GM21360 (cell line): Measurements from ENCODE around the gene NRXN3.

ENCODE experiments used
- ATAC-seq: cut with Tn5 transposase; IDR thresholded peaks from one replicate; pipeline ENCODE4 v1.9.1; 2021; ENCODE audit warnings: mild to moderate bottlenecking, moderate library complexity; ENCODE audit not compliant: unreplicated experiment

NRXN3 gene

GRCh38 chr14:78238141-78238540, 68.0 kb downstream of the NRXN3 start:
- no peak for ATAC-seq

- ATAC-seq, result no peak
Measured at GRCh38 chr14:78240567-78240966, 70.4 kb downstream of the NRXN3 start.

GRCh38 chr14:78242086-78242485, 71.9 kb downstream of the NRXN3 start:
- ATAC-seq, result no peak

GRCh38 chr14:78243187-78243586, 73.0 kb downstream of the NRXN3 start:
- no peak for ATAC-seq

GRCh38 chr14:78245238-78245637, 75.1 kb downstream of the NRXN3 start:
- ATAC-seq, result no peak

GRCh38 chr14:78248501-78249090, 78.4 kb downstream of the NRXN3 start:
- no peak for ATAC-seq

GRCh38 chr14:78251308-78251707, 81.1 kb downstream of the NRXN3 start:
- no peak for ATAC-seq

GRCh38 chr14:78253986-78254385, 83.8 kb downstream of the NRXN3 start:
- no peak for ATAC-seq

GRCh38 chr14:78254911-78255461, 84.8 kb downstream of the NRXN3 start:
- ATAC-seq, result no peak

- ATAC-seq, result no peak
Measured at GRCh38 chr14:78259831-78260230, 89.7 kb downstream of the NRXN3 start.

GRCh38 chr14:78278464-78279250, 108.5 kb downstream of the NRXN3 start:
- no peak for ATAC-seq

- no peak for ATAC-seq
Measured at GRCh38 chr14:78282437-78282836, 112.3 kb downstream of the NRXN3 start.

- no peak for ATAC-seq
Measured at GRCh38 chr14:78286210-78286609, 116.0 kb downstream of the NRXN3 start.

- no peak for ATAC-seq
Measured at GRCh38 chr14:78292003-78292402, 121.8 kb downstream of the NRXN3 start.

- ATAC-seq, result no peak
Measured at GRCh38 chr14:78297858-78298257, 127.7 kb downstream of the NRXN3 start.

- no peak for ATAC-seq
Measured at GRCh38 chr14:78298298-78298697, 128.1 kb downstream of the NRXN3 start.

- no peak for ATAC-seq
Measured at GRCh38 chr14:78302841-78303240, 132.7 kb downstream of the NRXN3 start.

GRCh38 chr14:78307671-78308070, 137.5 kb downstream of the NRXN3 start:
- ATAC-seq, result no peak

GRCh38 chr14:78308079-78308478, 137.9 kb downstream of the NRXN3 start:
- ATAC-seq, result no peak

- no peak for ATAC-seq
Measured at GRCh38 chr14:78310272-78310671, 140.1 kb downstream of the NRXN3 start.

GRCh38 chr14:78313499-78313898, 143.3 kb downstream of the NRXN3 start:
- ATAC-seq, result no peak

- no peak for ATAC-seq
Measured at GRCh38 chr14:78314484-78314883, 144.3 kb downstream of the NRXN3 start.
